ENCODE data around the gene TSNAXIP1. TPM values are rescaled to one million over a fixed set of nuclear protein-coding genes. Genes with fewer than 3 reads are reported as not detected.

TSNAXIP1 gene
- total and polyA plus RNA-seq, 10 of the 15 experiments (the other 5 are each of a cell fraction or from before 2014, with no cell fraction given), result 0.09 to 0.63 (median 0.37) TPM; not detected in 1

- SMC1A ChIA-PET (ENCODE audit: uncharacterized antibody, unreplicated experiment), result interaction anchor here (1.0 kb wide), 1 partner anchor 17 kb away, joined by 3 read pairs; no protein-coding TSS in a partner anchor
- POLR2A ChIA-PET, result no interaction called here
- Histone ChIP-seq H4K20me1 (ENCODE audit: control insufficient read depth, insufficient read depth) (no peaks in the 10 kb centered on the region), H3K9me3 (replicated peaks; ENCODE audit: control insufficient read depth, insufficient read depth, low read length) (no peaks in the 10 kb centered on the region), H2AFZ (ENCODE audit: control insufficient read depth, low read depth, low read length) (peak overlapping the region; percentile 100), H3K4me1 (ENCODE audit: control insufficient read depth, insufficient read depth, low read length) (peaks cover 23% of the 10 kb centered on the region), H3K36me3 (ENCODE audit: control insufficient read depth in 2 of 2, insufficient read depth in 2 of 2, low read length in 1 of 2) (peaks cover 0 to 4% of the 10 kb centered on the region in 2 experiments; a peak in 1 of 4 replicates), H3K4me2 (ENCODE audit: control insufficient read depth, insufficient read depth) (peak overlapping the region; percentile 93), H3K4me3 (peak overlapping the region; percentile 96), H3K79me2 (ENCODE audit: control insufficient read depth, insufficient read depth, low read length) (peaks cover 40% of the 10 kb centered on the region), H3K27me3 (replicated peaks in 1 of 2; ENCODE audit: control insufficient read depth in 2 of 2, insufficient read depth in 2 of 2, low read length in 1 of 2) (no peaks in the 10 kb centered on the region), H3K27ac (ENCODE audit: control insufficient read depth, insufficient read depth) (peak overlapping the region; percentile 97), H3K9ac (ENCODE audit: control insufficient read depth, insufficient read depth, low read length) (peak overlapping the region; percentile 91)
- ATAC-seq (peak; percentile 16), FAIRE-seq (no peak), DNase-seq (ENCODE audit: low read depth, low spot score) (no peak)
- in situ Hi-C loops (cut with MboI) (no loop called here), intact Hi-C loops (cut with micrococcal nuclease; ENCODE audit: unreplicated experiment) (no loop called here)
- CTCF ChIA-PET, result interaction anchor here (1.1 to 2.0 kb wide), 5 partner anchors 9 to 321 kb away, joined by 3 to 8 read pairs (median 5); partner anchors contain the start of gene EDC4
- RAD21 ChIA-PET (ENCODE audit: unreplicated experiment), result no interaction called here
- BruUV-seq (replicated peaks), result no TSS peak
- under 1% methylated on average over 65 of the region's 67 CpGs for WGBS (ENCODE audit: insufficient coverage, insufficient replicate concordance, low lambda C conversion rate, missing lambda C conversion rate)
- TF ChIP-seq PKNOX1 (IDR thresholded peaks at IDR 0.05), result 0 out of 2 replicates have a peak, but pooled peaks have one; percentile 6
- 0 out of 2 replicates have a peak, but pooled peaks have one; percentile 20 for TF ChIP-seq MAX (IDR thresholded peaks at IDR 0.05; ENCODE audit: low read depth, low read length)
- peak; percentile 25 to 43 (median 39); a peak in 5 of 6 replicates for TF ChIP-seq CTCF (IDR thresholded peaks at IDR 0.05 in 2 of 3, conservative IDR thresholded peaks at IDR 0.05 in 1 of 3; ENCODE audit: control insufficient read depth in 2 of 3, extremely low read depth in 1 of 3, insufficient read depth in 1 of 3, low read depth in 3 of 3, low read length in 3 of 3)
- TF ChIP-seq BACH1 (IDR thresholded peaks at IDR 0.05; ENCODE audit: borderline replicate concordance), result 0 out of 2 replicates have a peak, but pooled peaks have one; percentile 16
- peak; percentile 59 for TF ChIP-seq RUNX3 (IDR thresholded peaks at IDR 0.05; ENCODE audit: low read length)
- no peak for TF ChIP-seq NFXL1 (IDR thresholded peaks at IDR 0.05; ENCODE audit: borderline replicate concordance)
- peak; percentile 22; the same call in 1 of the 2 replicates for TF ChIP-seq CBX5 (IDR thresholded peaks at IDR 0.05; ENCODE audit: low read depth)
- 0 out of 2 replicates have a peak, but pooled peaks have one; percentile 74 for TF ChIP-seq SMARCA5 (IDR thresholded peaks at IDR 0.05)
- peak; percentile 12; the same call in 1 of the 2 replicates for TF ChIP-seq DPF2 (IDR thresholded peaks at IDR 0.05)
- TF ChIP-seq NRF1 (conservative IDR thresholded peaks at IDR 0.05; ENCODE audit: low read depth, low read length), result peak; percentile 23; the same call in 1 of the 2 replicates
- 0 out of 2 replicates have a peak, but pooled peaks have one; percentile 41 for TF ChIP-seq NBN (IDR thresholded peaks at IDR 0.05)
- TF ChIP-seq ZNF24 (IDR thresholded peaks at IDR 0.05), result no peak
- 0 out of 2 replicates have a peak, but pooled peaks have one; percentile 14 for TF ChIP-seq RAD21 (IDR thresholded peaks at IDR 0.05; ENCODE audit: insufficient read depth, low read depth, low read length)
- peak; percentile 47; the same call in 1 of the 2 replicates for TF ChIP-seq NKRF (conservative IDR thresholded peaks at IDR 0.05)
- TF ChIP-seq NR2F1 (conservative IDR thresholded peaks at IDR 0.05), result 0 out of 2 replicates have a peak, but pooled peaks have one; percentile 2
- TF ChIP-seq PAX8 (IDR thresholded peaks at IDR 0.05), result no peak
- TF ChIP-seq SP1 (IDR thresholded peaks at IDR 0.05; ENCODE audit: low read depth, low read length), result peak; percentile 2
- TF ChIP-seq ZNF384 (IDR thresholded peaks at IDR 0.05; ENCODE audit: borderline replicate concordance, low read depth, low read length), result no peak
- peak; percentile 64 for TF ChIP-seq NR2C1 (IDR thresholded peaks at IDR 0.05)
Observed at GRCh38 chr16:67842509-67843342, 36.0 kb downstream of the TSNAXIP1 start.
